HG02938 (cell line): Measurements from ENCODE around the gene SLC22A23.

Experiments
- ATAC-seq: cut with Tn5 transposase; IDR thresholded peaks from one replicate; pipeline ENCODE4 v1.9.1; 2021; ENCODE audit warnings: mild to moderate bottlenecking, moderate library complexity; ENCODE audit not compliant: unreplicated experiment

The SLC22A23 gene, protein sequence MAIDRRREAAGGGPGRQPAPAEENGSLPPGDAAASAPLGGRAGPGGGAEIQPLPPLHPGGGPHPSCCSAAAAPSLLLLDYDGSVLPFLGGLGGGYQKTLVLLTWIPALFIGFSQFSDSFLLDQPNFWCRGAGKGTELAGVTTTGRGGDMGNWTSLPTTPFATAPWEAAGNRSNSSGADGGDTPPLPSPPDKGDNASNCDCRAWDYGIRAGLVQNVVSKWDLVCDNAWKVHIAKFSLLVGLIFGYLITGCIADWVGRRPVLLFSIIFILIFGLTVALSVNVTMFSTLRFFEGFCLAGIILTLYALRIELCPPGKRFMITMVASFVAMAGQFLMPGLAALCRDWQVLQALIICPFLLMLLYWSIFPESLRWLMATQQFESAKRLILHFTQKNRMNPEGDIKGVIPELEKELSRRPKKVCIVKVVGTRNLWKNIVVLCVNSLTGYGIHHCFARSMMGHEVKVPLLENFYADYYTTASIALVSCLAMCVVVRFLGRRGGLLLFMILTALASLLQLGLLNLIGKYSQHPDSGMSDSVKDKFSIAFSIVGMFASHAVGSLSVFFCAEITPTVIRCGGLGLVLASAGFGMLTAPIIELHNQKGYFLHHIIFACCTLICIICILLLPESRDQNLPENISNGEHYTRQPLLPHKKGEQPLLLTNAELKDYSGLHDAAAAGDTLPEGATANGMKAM

GRCh38 chr6:3456898-3457709 is at the start of gene SLC22A23:
Gene SLC22A23 (minus strand): TSS chr6:3457050. CDS start chr6:3456559, 491 bp downstream.
- no peak for ATAC-seq

GRCh38 chr6:3506200-3506599 is 49.4 kb upstream of the SLC22A23 start:
- no peak for ATAC-seq

DNA sequence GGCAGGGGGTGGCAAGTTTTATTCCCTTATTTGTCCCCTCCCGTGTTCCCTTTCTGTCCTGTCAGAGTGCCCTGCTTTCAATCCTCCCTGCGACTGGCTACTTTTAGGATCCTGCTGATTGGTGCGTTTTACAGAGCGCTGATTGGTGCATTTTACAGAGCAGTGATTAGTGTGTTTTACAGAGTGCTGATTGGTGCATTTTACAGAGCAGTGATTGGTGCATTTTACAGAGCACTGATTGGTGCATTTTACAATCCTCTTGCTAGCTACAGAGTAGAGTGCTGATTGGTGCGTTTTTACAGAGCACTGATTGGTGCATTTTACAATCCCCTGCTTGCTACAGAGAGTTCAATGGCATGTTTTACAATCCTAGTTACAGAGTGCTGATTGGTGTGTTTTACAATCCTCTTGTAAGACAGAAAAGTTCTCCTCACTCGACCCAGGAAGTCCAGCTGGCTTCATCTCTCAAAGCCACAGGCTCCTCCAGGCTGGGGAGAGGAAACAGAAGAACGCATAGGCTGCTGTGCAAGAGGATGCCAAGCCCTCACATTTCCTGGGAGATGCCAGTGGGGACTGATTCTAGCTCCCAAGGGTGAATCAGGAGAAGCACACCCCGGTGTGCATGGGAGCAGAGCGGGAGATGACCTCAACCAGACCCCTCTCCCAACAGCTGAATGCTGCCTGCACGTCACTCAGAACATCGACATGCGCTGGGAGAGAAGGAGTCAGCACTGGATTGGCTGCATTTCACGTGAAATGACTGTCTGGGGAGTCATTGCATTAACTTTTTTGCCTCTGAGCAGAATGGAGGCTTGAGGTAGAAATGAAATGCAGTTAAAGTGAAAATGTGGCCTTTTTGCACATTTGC is 48.3 kb upstream of the SLC22A23 start:
- ATAC-seq, result no peak

GRCh38 chr6:3504354-3504753 is 47.5 kb upstream of the SLC22A23 start:
- no peak for ATAC-seq

- no peak for ATAC-seq
Measured at GRCh38 chr6:3501826-3502500, 45.1 kb upstream of the SLC22A23 start.

GRCh38 chr6:3500262-3501014 is 43.6 kb upstream of the SLC22A23 start:
- no peak for ATAC-seq

DNA sequence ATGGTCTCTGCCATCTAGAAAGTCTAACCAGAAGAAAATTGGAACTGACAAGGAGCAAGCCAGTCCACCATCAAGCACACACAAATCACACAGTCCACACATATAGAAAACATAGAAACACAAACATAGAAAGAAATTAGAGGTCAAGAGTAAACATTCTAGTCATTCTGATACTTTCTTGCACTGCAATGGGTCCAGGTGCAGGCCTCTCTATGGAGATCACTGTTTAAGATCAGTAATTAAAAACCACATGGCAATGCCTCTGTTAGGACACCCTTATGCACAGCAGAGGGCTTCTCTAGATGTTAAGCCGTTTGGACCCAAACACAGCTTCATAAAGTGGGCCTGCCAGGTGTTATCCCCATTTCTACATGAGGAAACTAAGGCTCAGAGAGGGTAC is 42.8 kb upstream of the SLC22A23 start:
- no peak for ATAC-seq

- no peak for ATAC-seq
Measured at GRCh38 chr6:3496395-3496794, 39.5 kb upstream of the SLC22A23 start.

GRCh38 chr6:3494391-3495100 is 37.7 kb upstream of the SLC22A23 start:
- ATAC-seq, result no peak

DNA sequence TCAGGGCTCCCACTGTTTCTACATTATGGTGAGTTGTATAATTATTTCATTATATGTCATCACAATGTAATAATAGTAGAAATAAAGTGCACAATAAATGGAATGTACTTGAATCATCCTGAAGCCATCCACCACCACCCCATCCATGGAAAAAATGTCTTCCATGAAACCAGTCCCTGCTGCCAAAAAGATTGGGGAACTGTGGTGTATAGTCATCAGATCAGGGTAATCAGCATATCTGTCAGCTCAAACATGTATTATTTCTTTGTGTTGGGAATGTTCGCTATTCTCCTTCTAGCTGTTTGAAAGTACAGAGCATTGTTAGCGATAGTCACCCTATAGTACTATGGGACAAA is 33.8 kb upstream of the SLC22A23 start:
- ATAC-seq, result no peak

DNA sequence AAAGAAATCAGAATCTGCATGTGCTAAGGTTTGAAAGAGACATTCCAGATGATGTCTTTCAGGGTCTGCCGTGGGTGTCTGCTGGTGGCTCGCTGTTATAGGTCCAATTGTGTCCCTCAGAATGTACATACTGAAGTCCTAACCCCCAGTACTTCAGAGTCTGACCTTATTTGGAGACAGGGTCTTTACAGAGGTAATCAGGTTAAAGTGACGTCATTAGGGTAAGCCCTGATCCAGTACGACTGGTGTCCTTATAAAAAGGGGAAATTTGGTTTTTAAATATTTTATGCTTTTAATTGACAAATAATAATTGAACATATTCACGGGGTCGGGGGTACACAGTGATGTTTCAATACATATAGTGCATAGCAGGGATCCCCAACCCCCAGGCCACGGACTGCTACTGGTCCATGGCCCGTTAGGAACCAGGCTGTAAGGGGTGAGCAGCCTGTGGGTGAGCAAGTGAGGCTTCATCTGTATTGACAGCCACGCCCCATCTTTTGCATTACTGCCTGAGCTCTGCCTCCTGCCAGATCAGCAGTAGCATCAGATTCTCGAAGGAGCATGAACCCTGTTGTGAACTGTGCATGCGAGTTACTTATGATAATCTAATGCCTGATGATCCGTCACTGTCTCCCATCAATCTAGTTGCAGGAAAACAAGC is 33.2 kb upstream of the SLC22A23 start:
- ATAC-seq, result no peak

- ATAC-seq, result no peak
Measured at GRCh38 chr6:3489027-3489757, 32.3 kb upstream of the SLC22A23 start.

DNA sequence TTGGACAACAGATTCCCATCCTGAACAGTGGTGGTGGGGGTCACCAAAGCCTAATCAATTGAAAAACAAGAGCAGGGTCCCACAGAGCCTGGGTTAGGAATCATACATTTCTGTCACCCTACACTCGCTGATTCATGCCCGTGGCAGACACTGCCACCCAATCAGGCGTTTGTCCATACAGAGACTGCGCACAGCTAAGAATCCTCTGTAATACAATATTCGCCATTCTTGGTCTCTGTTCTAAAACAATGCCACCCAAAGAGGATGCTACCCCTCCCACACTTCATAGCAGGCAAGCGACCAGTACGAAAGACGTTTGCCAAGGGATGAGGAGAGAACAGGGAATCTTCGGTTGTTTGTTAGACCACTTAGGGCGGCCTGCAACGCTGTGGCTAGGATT is 28.1 kb upstream of the SLC22A23 start:
- no peak for ATAC-seq

GRCh38 chr6:3484192-3484591 is 27.3 kb upstream of the SLC22A23 start:
- no peak for ATAC-seq

- no peak for ATAC-seq
Measured at GRCh38 chr6:3483675-3484074, 26.8 kb upstream of the SLC22A23 start.

GRCh38 chr6:3482869-3483268 is 26.0 kb upstream of the SLC22A23 start:
- no peak for ATAC-seq

- no peak for ATAC-seq
Measured at GRCh38 chr6:3481640-3482039, 24.8 kb upstream of the SLC22A23 start.

DNA sequence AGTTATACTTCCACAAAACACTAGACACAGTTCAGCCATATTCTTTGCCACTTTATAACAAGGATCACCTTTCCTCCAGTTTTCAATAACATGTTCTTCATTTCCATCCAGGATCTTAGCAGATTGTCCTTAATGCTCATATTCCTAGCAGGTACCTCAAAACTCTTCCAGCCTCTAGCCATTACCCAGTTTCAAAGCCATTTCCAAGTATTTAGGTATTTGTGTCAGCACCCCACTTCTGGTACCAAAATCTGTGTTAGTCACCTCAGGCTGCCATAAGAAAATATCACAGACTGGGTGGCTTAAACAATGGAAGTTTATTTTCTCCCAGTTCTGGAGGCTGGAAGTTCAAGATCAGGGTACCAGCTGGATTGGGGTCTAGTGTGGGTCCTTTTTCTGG is 23.2 kb upstream of the SLC22A23 start:
- ATAC-seq, result no peak
